HG03045 (cell line): ENCODE data around the gene CUTC.
A peak's percentile ranks its signal among the peaks of the same experiment; 100 is the strongest.
"Not testable (repeated sequence)": the region's sequence is repeated elsewhere in the genome, so short reads cannot be mapped to it uniquely, and the experiment has no call there.

Experiments used
- ATAC-seq: cut with Tn5 transposase; IDR thresholded peaks from one replicate; pipeline ENCODE4 v1.9.1; 2021; ENCODE audit warnings: mild to moderate bottlenecking, moderate library complexity; ENCODE audit not compliant: unreplicated experiment

Gene CUTC, protein sequence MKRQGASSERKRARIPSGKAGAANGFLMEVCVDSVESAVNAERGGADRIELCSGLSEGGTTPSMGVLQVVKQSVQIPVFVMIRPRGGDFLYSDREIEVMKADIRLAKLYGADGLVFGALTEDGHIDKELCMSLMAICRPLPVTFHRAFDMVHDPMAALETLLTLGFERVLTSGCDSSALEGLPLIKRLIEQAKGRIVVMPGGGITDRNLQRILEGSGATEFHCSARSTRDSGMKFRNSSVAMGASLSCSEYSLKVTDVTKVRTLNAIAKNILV

DNA sequence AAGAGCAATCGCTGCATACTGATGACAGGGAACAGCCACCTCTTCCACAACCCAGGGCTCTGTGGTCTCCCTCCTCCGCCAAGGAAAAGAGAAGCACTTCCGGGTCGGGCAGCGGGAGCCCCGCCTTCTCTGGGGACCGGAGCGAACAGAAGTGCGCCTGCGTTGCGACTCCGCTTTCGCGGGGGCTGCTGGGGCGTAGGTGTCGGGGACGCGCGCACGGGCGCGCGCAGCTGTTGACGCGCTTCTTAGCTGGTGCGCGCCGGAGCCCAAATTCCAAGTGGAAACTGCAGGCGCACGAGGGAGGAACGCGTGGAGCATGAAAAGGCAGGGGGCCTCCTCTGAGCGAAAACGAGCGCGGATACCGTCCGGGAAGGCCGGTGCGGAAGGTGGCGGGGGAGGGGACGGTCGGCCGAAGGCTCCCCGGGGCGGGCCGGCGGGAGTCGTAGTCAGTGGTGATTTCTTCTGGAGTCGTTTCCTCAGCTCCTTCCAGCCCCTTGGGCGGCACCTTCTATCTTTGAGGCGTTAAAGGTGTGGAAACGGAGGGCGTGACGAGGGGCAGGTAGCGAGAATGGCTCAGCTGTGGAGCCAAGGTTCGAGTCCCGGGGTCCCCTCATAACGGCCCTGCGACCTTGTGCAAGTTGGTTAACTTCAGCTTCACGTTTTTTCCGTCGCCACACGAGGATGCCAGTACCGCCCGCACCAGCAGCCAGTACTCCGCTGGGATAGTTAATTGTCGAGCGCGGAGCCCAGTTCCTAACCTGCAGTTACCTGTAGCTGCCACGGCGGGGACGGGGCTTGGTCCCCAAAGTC, at the start of gene CUTC, which contains the start of gene COX15:
Gene CUTC (plus strand): TSS at position 202 of the 810 bp plus-strand sequence. CDS start 115 bp downstream, at position 317.
Gene COX15 (minus strand): TSS at position 95 of the 810 bp plus-strand sequence. CDS start 78 bp downstream, at position 17.
- peak; percentile 91 for ATAC-seq

GRCh38 chr10:99682752-99683151, 49.3 kb upstream of the CUTC start:
- ATAC-seq: no peak

- peak; percentile 73 for ATAC-seq
Measured at GRCh38 chr10:99685597-99685967, 46.5 kb upstream of the CUTC start.

GRCh38 chr10:99689461-99689860, 42.6 kb upstream of the CUTC start:
- ATAC-seq: no peak

GRCh38 chr10:99693933-99694583, 38.0 kb upstream of the CUTC start:
- no peak for ATAC-seq

- no peak for ATAC-seq
Measured at GRCh38 chr10:99695761-99696160, 36.3 kb upstream of the CUTC start.

- ATAC-seq: no peak
Measured at GRCh38 chr10:99698504-99699080, 33.4 kb upstream of the CUTC start.

DNA sequence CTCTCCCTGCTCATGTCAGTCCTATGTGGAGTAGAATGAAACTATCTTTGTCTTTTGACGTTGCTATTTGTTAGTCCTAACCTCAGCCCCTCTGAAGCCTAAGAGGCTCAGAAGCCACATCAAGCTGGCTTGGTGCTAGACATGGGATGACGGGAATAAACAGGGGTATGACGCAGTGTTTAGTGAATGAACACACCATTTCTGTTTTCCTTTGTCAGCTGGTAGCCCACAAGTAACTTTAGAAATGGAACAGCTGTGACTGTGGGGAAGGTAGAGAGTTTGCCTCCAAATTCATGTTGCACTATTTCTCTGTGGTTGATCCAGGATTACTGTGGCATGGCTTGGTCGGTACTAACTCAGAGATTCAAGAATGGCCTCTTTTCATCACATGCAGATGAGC, 31.4 kb upstream of the CUTC start:
- no peak for ATAC-seq

GRCh38 chr10:99708428-99709012, 23.5 kb upstream of the CUTC start:
- no peak for ATAC-seq

DNA sequence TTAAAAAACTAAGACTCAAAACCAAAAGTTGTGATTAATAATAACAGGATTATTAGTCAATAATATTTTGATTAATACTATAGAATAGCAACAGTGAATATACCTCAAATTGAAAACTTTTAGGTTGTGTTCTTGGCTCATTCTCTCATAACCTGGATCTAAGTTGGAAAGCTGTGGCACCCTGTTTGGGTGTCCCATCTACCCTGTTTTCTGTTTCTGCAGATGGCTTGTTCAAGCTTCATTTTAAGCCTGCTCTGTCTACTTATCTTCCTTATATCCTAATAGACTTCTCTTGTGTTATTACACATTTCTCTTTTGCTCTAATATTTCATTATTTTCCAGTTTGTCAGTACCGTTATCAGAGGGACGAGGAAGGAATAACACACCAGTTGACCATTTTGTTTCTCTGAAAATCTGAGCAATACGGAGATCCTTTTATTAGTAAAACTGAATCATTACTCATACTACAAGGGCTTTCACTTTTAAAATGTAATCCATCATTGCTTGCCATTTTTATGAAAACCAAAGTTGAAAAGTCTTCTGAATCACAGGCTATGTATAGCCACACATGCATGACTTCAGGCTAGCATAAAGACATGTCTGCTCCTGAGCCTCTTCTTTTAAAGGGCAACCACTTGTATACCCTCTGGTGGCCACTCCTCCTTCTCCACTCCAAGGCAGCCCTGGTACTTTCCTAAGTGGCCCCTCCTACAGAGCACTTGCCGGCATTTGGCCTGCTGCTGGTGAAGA, 22.4 kb upstream of the CUTC start:
- peak; percentile 69 for ATAC-seq

GRCh38 chr10:99711129-99711719, 20.8 kb upstream of the CUTC start:
- ATAC-seq: no peak

- no peak for ATAC-seq
Measured at GRCh38 chr10:99714446-99714845, 17.6 kb upstream of the CUTC start.

DNA sequence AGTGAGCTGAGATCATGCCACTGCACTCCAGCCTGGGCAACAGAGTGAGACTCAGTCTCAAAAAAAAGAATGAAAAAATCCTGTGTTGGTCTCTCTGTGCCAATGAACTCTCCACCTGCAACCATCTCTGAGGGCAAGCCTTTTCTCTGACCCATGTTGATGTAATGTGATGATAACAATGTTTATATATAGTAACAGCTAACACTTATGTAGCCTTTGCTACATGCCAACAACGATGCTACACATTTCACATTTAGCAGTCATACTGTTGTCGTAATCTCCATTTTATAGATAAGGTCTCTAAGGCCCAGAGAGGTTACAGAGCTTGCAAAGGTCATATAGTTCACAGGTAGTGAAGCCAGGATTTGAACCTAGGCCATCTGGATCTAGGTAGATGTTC, 11.6 kb upstream of the CUTC start:
- no peak for ATAC-seq

- no peak for ATAC-seq
Measured at GRCh38 chr10:99730026-99730425, 2.0 kb upstream of the CUTC start.

DNA sequence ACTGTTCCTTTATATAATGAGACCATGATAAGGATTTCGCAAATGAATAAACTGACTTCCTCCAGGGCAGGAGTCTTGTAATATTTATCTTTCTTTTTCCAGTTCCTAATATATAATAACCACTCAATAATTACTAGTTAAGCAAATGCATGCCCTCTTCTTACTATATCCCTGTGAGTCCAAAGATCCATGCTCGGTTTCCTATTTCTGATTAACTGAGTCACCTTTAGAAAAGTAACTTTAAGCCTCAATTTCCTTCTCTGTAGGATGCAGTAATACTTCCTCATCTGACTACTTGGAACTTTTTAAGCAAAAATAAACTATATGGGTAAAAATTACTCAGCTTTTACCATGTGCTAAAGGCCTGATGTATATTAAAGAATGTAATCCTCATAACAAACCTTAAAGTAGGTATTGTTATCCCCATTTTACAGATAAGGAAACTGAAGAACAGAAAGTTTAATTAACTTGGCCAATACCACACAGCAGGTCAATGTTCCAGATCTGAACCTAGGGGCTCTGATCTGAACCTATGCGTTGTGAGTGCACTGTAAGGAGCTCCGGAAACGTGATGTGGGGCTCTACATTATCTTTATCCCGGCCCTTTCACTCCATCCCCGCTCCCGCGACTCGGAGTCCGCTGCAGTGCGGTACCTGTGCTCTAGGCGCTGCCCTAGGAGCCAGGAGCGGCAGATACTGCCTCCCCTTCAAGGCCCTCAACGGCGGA, 565 bp upstream of the CUTC start:
- peak; percentile 42 for ATAC-seq

DNA sequence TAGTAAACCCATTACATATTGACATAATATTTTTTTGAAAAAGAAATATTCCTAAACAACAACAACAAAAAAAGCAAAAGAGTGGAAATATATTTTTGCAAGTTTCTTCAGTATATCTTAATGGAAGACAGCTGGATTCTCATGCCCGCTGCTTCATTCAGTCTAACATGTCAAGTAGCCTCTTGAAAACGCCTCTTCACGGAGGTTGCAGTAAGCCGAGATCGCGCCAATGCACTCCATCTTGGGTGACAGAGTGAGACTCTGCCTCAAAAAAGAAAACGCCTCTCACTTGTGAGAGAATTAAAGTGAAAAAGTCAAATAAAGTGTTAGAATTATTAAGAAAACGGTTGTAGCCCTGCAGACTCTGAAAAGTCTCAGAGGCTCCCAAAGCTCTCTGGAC, 1.3 kb downstream of the CUTC start:
- no peak for ATAC-seq

DNA sequence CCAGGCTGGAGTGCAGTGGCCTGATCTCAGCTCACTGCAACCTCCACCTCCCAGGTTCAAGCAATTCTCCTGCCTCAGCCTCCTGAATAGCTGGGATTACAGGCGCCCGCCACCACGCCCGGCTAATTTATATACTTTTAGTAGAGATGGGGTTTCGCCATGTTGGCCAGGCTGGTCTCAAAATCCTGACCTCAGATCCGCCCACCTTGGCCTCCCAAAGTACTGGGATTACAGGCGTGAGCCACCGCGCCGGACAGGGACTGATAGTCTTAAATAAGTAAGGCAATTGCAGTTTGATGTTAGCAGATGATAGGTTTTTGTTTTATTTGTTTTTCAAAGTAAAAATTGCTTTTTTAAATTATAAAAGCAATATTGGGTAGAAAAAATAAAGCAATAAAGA, 2.1 kb downstream of the CUTC start:
- not testable (repeated sequence) for ATAC-seq

GRCh38 chr10:99740260-99740659, 8.2 kb downstream of the CUTC start:
- ATAC-seq: no peak

GRCh38 chr10:99740933-99741559, 9.0 kb downstream of the CUTC start:
- ATAC-seq: no peak
